Suprapubic skin (tissue), 4 donors: ENCODE results near the gene EPHA6.

Experiments
- EP300 ChIP-seq: sonication (generic); formaldehyde crosslinking; IDR thresholded peaks from one replicate; pipeline ENCODE4 v1.6.1; 2017; ENCODE audit warnings: antibody characterized with exemption
- POLR2A ChIP-seq, 2 donors: fragments of 450-650 bp; IDR thresholded peaks; one replicate each; pipeline ENCODE4 v1.6.1; 2017; ENCODE audit warnings: antibody characterized with exemption in 2 of 2, mild to moderate bottlenecking in 2 of 2, moderate library complexity in 2 of 2
- POLR2AphosphoS5 ChIP-seq, 3 donors: sonication (generic); formaldehyde crosslinking; IDR thresholded peaks; one replicate each; pipeline ENCODE4 v1.6.1; 2017; ENCODE audit warnings: antibody characterized with exemption in 3 of 3
- TF ChIP-seq, protein P1 (sequence below), 2 donors: fragments of 200-600 bp in 1 of 2; fragments of 450-650 bp in 1 of 2; sonication (generic) in 1 of 2; IDR thresholded peaks; one replicate each; pipeline ENCODE4 v1.5.1; 2016 to 2019; ENCODE audit warnings: antibody characterized with exemption in 2 of 2, mild to moderate bottlenecking in 1 of 2, moderate library complexity in 1 of 2

DNA sequence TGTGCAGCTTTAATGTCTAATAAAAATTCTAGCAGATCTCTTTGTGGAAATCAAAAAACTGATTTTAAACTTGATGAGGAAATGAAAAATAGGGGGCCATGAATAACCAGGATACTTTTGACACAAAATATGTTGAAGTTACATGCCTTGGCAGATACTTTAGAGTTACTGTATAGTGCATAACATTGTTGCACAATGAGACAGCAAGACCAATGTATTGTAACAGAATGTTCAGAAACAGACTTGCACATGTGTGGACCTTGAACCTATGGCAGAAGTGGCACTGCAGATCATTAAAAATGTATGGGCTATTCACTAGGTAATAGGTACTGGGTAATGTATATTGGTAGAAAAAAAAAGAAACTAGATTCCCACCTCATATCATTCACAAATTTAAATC is 607.2 kb downstream of the EPHA6 start:
- TF ChIP-seq, protein P1, sequence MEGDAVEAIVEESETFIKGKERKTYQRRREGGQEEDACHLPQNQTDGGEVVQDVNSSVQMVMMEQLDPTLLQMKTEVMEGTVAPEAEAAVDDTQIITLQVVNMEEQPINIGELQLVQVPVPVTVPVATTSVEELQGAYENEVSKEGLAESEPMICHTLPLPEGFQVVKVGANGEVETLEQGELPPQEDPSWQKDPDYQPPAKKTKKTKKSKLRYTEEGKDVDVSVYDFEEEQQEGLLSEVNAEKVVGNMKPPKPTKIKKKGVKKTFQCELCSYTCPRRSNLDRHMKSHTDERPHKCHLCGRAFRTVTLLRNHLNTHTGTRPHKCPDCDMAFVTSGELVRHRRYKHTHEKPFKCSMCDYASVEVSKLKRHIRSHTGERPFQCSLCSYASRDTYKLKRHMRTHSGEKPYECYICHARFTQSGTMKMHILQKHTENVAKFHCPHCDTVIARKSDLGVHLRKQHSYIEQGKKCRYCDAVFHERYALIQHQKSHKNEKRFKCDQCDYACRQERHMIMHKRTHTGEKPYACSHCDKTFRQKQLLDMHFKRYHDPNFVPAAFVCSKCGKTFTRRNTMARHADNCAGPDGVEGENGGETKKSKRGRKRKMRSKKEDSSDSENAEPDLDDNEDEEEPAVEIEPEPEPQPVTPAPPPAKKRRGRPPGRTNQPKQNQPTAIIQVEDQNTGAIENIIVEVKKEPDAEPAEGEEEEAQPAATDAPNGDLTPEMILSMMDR (IDR thresholded peaks at IDR 0.05) = no peak
- TF ChIP-seq POLR2AphosphoS5 (IDR thresholded peaks at IDR 0.05) (no peak), EP300 (no peak), POLR2A (IDR thresholded peaks at IDR 0.05) (no peak)
